NCI-H510A (cell line): ENCODE measurements around the gene PGC.

Experiments
- DNase-seq: peaks from one replicate; lab custom pipeline; 2025; lab: John Stamatoyannopoulos, UW

PGC gene

DNA sequence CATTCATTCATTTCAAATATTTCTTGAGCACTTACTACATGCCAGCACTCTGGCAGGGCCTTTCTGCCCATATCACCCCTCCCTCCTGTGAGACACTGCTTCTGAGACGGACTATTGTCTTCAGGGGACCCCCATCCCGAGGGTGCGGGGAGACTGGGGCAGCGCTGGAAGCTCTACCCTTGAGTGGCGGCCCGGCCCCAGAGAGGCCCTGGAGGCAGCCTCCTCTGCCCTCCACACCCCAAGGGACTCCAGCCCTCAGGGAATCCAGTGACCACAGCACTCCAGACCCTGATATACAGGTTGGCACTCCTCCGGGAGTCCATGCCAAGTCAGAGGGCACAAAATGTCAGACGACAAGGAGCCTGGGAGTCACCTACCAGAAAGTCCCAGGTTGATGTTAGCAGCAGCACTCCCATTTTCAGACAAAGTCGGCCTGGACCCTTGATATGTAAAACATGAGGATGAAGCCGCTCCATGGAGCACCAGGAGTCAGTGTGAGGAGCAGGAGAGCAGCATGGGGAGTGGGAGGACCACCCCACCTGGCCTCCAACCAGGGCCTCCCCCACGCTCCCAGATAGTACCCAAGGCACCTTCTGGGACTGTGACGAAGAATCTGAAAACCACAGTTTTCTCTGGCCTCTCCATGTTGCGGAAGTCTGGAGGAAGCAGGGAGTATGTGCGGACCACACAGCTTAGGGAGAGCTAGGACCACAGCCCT is 32.5 kb downstream of the PGC start:
- no peak for DNase-seq

DNA sequence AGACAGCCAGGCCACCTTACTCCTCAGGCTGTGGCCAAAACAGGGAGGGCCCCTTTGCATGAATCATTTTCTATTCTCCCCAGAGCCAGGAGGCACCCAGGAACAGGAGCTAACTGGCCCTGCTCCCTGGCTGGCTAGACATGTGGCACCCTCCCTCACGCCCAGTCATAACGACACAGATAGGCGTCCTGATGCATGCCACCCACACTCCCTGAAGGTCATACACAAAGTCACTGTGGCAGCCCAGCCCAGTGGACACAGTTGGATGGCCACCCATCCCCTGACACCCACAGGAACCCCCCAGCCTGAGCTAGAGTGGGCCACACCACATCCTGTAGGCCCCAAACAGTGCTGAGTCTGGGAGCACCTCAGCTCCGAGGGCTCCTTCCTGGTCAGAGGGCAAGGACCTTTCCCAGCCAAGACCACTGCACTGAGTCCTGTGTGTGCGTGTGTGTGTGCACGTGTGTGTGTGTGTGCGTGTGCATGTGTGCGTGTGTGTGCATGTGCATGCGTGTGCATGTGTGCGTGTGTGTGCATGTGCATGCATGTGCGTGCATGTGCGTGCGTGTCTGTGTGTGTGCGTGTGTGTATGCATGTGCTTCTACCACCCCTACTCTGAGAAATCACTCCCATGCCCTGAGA is 33.4 kb downstream of the PGC start:
- DNase-seq = no peak

DNA sequence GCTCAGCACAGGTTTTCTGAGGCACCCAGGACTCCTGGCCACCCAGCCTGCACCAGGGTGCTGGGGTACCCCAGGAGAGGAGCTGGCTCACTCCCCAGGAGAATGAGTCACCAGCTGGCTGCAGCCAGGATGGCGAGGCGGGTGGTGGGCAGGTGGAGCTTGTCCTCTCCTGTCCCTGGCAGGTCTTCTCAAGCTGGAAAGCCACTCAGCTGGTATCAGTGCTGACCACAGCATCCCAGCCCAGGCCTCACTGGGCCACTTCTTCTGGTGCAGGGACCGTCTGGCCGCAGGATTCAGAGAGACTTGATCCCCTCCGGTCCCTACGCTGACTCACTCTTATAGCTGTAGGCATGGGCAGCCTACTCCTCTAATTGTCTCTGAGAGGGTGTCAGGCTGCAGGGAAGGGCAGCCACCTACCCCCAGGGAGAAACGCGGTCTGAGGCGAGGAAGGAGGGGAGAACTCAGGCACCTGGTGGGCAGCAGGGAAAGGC is 34.0 kb downstream of the PGC start:
- no peak for DNase-seq

DNA sequence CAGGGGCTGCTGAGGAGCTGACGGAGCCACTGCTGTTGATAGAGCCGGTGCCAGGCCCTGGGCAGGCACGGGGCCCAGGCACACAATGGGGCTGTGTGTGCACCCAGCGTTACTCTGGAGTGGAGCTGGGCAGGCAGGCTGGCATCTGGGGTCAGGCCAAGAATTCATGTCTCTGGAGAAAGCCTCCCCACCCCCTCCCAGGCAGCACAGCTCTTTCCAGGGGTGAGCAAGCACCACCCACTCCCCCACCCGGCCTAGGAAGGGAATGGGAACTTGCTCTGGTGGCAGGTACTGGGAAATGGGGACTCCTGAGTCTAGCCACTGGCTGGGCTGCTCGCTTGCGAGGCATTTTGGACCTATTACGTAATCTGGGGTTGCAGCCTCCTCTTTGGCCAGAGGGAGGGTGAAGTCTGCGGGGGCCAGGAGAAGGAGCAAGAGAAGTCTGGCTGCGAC is 34.5 kb downstream of the PGC start:
- no peak for DNase-seq

DNA sequence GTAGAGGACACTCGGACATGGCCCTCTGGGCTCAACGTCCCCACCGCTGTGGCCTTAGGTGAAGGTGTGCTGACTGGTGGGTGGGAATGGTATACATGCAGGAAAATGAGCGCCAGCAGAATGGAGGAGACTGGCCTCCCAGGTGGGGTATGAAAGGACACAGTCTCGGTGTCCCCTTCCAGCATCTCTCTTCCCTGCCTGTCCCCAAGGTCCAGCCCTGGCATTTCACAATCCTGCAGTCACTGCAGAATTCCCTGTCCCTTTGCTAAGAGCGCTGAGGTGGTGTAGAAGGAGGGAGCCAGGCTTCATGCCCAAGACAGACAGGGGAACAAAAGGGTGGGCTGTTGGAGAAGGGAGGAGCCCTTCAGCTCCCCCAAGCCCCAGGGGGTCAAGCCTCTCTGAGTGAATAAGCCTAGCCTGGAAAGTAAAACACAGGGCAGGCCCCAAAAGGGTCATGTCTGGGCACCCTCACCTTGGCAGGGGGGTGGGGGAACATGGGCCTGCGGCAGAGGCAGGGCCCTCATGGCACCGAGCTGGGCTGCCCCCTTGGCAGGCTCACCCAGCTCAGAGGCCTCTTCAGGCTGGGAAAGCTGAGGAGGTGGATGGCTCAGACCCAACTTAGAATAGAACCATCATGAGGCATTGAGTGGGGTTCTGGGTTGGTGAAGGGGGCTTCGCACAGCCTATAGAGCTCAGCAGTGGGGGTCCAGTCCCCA is 35.7 kb downstream of the PGC start:
- no peak for DNase-seq

DNA sequence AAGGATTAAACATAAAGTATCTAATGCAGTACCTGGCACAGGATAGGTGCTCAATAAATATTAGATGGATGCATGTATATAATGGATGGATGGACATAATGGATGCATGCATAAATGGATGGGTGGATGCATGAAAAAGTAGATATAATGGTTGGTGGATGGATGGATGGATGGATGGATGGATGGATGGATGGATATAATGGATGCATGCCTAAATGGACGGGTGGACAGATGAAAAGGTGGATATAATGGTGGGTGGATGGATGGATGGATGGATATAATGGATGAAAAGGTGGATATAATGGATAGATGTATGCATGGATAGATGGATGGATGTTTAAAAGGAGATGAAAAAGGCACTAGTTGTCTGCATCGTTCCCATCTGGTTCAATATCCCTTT is 37.8 kb downstream of the PGC start:
- DNase-seq = no peak

DNA sequence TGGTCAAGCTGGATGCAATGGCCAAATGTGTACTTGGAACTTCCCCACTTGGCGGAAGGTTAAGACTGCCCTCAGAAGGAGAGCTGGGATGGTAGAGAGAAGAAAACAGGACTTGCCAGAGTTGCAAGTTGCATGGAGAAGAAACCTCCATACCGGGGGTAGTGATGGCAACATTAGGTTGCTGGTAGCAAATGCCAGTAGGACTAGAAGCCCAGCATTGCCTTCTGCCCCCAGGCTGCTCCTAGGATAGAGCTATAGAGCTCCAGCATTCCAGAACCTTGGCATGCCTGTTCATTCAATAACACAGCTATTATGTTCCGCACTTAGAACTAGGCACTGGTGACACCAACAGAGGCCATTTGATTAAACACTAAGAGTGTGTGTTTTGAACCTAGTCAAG is 38.3 kb downstream of the PGC start:
- DNase-seq = no peak

DNA sequence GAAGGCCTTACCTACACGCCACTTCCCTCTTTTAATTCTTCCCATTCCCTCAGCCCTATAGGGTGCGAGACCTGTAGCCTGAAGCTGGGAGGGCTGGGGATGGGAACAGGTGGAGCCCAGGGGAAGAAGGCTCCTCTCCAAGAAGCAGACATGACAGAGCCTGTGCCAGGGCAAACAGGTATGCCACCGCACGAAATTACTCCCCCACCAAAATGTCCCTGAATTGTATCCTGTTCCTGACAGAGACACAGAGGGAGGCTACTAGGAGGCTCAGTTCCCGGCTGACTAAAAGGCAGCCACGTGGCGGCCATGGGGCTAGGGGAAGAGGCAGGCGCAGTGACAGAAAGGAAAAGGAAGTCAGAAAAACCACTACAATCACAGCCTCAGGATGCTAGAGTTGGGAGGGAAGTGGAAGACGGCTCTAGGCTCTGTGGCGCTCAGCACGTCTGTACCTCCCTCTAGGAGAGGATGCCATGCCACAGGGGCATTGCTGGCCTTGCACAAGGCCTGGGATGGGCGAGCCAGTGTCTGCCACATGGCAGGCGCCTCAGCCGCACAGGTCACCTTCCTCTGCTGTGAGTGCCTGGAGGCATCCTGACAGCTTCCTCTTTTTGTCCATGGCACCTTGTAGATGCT is 39.5 kb downstream of the PGC start:
- no peak for DNase-seq

DNA sequence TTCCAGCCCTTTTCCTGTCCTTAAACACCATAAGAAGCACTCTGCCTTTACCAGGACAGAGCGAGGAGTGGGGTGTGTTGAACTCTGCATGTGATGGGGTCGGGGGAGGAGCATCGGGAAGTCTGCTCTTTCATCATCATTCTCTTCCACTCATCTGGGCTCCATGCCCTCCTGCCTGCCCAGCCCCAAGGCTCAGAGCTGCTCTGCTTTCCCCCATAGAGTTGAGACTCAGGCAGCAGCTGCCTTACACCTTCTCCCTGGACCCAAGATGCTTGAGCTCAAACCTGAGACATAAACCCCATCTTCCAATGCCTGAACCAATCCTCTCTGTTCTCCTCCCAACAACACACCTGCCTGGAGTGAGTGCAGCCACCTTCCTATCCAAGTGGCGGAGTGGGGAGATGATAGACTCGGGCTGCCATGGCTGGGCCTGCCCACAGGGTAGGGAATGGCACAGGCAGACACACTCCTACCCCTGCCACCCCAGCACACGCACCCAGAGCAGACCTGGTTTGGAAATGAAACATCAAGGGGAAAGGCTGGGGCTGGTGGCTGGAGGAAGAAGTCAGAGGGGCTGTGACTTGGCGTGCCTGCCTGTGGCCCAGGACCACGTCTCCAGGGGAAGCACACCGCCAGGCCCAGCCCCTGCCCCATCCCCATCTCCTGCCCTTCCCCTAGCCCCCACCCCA is 40.2 kb downstream of the PGC start:
- no peak for DNase-seq

DNA sequence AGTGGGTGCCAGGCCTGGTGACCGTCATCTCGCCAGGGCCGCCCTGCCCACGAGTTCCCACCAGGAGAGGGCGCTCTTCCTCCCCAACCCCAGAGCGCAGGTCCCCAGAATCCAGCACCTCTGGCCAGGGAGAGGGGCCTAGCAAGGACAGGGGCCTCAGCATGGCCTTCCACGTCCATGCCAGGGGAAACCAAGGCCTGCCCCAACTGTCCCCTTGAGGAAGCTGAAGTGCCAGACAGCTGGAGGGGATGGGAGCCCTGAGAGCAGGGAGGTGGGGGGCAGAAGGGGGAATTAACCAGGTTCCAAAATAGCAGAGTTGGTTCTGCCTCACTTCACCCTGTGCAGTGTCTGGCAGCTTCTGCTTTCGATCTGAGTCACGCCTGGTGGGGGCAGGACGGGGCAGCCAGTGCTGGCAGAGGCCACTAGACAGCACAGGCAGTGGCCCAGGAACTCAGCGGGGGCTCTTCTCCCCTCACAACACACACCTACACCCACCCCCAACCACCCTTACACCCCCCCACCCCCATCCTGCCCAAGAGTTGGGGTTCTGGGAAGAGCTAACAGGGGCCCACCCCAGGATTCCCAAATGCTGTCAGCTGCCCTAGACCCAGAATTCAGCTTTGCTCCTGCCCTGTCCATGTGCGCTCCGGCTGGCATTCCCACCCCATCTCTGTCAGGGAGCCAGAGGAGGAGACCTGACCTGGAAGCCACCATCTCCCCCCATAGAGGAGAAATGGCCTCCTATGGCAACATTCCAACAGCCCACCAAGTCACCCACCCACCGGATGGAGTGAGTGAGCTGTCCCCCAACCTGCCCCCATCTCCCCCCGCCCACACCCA is 41.0 kb downstream of the PGC start:
- DNase-seq = no peak

DNA sequence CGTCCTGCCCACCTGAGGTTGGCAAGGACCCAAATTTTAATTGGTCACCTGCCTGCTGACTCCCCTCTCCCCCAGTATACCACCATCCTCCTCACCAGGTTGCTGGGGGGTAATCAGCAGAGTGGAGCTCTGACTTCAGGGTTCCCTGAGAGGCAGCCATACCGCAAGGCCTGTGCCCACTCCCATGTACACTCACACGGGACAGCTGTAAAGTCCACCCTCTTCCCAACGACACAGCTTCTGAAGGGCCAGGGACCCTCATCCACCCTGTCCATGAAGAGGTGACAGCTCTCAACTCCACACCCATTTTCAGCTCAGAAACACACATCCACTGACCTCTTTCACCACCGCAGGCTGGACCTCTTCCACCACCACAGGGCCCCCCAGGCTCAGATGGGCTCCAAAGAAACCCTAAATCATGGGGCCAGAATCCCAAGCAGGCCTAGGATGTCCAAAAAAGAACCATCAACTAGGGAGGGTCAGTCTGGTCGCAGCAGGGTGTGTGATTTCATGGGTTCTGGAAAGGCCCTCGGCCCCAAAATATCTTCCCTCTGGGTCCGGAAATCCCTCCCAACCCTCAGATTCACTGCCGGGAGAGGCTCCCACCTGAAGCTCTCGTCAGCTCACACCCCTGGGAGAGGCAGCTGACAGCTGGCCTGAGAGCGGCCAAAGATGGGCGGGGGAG is 41.7 kb downstream of the PGC start:
- DNase-seq = no peak

DNA sequence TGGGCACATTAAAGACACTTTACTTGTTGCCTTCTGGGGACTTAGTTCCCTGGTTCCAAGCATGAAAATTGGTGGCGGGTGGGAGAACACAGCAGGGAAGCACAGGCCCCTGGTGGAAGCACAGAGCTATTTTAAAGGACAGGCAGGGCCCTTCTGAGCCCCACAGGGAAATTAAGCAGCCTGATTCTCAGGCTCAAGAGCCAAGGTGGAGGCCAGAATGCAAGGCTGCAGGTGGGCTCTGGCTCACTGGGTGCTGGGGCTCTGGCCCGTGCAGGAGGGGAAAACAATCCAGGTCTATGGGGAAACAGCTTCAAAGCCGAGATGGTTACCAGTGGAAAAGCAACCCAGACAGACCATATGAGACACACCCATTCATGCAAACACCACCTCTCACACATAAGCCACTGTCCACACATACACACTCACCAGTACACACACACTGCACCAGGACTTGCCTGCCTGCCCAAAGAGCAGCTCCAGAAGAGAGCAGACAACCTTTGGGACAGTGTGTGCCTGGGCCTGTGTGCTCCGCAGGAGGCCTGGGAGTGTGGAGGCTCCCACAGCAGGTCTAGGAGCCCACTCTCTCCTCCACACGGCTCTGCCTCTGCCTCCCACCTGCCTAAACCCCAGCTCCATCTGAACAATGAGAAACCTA is 42.4 kb downstream of the PGC start:
- DNase-seq = no peak

DNA sequence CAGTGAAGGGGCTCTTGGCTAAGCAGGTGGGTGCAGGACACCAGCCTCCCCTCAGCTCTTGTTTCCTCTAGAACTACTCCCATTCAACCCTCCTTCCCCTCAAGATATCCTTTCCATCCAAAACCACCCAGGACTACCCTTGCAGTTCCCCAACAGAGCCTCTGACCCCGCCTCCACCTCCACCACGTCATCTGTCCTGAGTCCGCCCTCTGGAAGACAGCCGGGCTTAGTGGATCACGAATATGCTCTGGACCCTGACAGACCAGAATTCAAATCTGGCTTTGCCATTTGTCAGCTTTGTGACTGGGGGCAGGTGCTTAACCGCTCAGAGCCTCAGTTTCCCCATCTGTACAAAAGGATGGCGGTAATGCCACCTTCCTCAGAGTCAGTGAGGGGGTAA is 43.2 kb downstream of the PGC start:
- DNase-seq = no peak

DNA sequence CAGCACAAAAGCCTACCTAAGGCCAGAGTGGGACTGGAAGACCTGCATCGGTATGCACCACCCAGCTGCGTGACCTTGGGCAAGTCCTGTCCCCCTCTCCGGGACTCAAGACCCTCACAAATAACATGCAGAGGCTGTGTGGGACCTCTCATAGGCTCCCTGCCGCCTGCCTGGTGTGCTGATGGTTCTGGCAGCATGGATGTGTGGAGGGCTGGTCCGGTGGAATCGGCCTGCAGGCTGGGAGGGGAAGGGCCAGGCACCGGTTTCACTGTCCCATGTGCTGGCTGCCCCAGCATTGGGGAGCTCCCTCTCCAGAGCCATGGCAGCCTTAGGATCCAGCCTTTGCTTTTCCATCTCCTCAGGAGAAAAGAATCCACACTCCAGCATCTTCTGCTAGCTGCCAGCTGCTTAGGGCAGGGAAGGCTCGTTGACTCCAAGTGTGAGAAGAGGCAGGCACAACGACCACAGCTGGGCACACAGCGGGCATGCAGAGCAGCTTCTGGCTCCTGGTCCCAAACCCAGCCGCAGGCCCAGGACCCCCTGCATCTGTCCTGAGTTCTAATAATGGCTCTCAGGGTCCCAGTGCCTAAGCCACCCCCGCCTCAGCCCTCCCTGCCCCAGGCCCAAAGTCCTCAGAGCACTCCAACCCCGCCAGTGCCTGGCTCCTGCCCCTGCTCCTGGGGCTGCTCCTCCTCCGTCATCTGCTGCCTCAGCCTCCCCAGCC is 44.3 kb downstream of the PGC start:
- no peak for DNase-seq

DNA sequence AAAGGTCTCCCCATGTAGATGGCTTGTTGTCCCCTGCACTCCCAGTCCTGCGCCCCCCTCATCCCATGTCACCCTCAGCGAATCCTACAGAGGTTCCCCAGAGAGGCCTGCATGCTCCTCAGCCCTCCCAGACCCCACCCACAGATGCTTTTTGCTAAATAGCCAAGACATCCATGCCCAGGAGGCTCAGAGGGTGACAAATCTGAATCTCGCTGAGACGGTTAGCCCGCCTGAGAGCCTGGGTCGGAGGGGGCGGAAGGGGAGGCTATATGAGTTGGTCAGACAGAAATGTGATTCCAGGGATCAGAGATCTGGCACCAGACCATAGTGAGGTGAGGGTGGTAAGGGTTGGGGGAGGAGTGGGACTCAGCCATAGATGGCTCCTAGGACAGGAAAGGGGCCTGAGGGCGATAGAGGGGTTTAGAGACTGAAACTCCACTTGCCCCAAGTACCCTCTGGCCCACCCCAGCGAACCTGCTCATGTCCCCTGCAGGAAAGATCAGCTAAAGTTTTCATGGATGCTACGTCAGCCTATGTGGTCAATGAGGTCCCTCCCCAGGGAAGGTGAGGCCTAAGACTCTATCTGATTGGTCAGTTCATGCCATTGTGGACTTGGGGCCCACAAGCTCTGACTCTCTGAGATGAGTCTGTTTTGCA is 45.0 kb downstream of the PGC start:
- no peak for DNase-seq

DNA sequence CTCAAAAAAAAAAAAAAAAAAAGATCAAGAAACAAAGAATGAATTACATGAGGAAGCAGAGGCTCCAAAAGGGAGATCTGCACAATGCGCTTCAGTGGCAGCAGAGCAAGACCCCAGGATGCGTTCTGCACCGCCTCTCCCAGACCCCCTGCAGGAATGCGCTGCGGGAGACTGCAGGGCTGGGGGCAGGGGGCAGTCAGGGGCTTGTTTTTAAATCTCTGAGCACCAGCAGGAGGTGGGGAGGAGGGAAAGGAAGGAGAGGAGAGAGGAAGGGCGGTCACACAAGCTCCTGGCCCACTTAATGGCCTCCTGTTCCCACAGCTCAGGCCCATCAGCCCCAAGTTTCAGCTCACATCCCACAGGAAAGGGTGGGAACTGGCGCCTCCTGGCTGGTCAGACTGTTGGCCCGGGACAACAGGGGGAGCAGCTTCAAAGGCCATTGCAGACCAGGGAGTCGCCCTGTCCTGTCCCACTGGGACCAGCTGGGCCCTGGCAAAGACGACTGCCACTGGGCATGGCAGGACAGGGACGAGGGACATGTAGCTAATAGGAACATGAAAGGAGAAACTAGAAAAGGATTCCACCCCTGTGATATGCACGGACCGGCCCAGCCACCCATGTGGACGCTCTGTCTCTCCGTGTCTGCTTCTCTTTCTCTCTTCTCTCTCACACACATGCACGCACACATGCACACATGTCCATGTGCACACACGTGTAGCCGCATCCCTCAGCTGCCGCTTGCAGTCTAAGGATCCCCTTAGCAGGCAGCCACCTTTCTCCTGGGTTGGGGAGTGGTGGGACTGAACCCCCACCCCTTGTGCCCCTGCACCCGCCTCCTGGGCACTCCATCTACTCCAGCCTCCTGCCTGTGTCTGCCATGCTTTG is 46.5 kb downstream of the PGC start:
- DNase-seq = no peak

DNA sequence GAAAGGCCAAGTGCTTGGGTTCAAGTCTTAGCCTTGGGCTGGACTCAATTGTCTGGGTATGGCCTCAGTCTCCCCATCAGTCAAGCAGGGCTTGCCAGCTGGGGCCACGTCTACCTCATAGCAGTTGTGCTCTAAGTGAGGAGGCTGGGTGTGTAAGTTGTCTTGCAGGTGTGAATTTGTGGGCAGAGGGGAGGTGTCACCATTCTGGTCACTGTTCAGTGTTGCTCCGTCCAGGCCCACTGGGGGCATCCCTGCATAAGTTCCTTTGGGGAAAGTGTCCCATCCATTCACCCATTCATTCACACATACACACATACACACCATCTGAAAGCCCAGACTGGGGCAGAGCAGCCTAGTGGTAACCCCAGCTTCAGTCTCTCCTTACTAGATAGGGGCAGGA is 48.1 kb downstream of the PGC start:
- no peak for DNase-seq
